ENCODE results near the gene SPATA13.
A peak's percentile ranks its signal among the peaks of the same experiment; 100 is the strongest.
"Not testable (repeated sequence)": the region's sequence is repeated elsewhere in the genome, so short reads cannot be mapped to it uniquely, and the experiment has no call there.

SPATA13 gene

DNA sequence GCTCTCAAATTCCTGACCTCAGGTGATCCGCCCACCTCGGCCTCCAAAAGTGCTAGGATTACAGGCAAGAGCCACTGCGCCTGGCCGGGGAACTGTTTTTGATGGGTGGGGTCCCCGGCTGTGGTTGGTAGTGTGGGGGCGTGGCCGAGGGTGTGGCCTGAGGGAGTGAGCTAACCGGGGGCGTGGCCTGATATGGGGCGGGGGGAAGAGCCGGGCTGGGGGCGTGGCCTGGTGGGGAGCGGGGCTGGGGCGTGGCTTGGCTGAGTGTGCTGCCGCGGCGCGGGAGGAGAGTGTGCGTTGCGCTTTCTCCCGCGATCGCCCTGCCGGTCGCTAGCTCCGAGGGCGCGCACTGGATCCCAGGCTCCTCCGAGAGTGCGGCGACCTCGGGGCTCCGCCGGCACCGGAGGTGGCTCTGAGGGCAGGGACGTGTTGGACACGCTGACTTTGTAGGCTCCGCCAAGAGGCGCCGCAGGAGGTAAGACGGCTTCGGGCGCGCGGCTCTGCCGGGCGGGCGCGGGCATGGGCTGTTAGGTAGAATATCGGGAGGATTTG, at the start of gene SPATA13:
Gene SPATA13, plus strand, starts transcription at position 263 of the 552 bp plus-strand sequence. CDS start 62,210 bp downstream, outside the sequence.
- H3K36me3 Mint-ChIP-seq (ENCODE audit: low read depth): peaks cover 12% of the 10 kb centered on the region
- peak within 1 kb of the TSS; percentile 47 for H3K27ac Mint-ChIP-seq
- peak; percentile 94 for DNase-seq
- H3K4me1 Mint-ChIP-seq (ENCODE audit: low read depth): peaks cover 18% of the 10 kb centered on the region
- no peaks in the 10 kb centered on the region for H3K9me3 Mint-ChIP-seq
- peaks cover 11% of the 10 kb centered on the region for H3K27me3 Mint-ChIP-seq
- H3K4me3 Mint-ChIP-seq: peak within 1 kb of the TSS; percentile 87

DNA sequence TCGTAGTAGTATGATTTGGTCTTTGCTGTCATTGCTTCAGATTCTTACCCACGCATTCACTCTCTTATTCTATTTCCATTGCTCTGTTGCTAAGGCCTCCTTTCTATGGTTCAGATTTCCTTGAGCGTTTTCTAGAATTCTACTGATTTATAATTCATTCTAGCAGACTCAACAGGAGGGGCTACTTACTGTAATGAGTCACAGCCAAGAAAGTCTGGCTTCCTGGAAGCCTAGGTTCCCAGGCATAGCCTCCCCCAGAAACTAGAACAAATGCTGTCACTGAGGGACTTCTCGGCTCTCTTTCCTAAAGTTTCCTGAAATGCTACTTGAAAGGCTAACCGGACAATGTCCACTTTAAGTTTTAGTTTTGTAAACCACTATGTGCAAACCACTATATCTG, 47.7 kb upstream of the SPATA13 start:
- peaks cover 34% of the 10 kb centered on the region for H3K27me3 Mint-ChIP-seq
- no peak overlapping the region for H3K4me3 Mint-ChIP-seq

DNA sequence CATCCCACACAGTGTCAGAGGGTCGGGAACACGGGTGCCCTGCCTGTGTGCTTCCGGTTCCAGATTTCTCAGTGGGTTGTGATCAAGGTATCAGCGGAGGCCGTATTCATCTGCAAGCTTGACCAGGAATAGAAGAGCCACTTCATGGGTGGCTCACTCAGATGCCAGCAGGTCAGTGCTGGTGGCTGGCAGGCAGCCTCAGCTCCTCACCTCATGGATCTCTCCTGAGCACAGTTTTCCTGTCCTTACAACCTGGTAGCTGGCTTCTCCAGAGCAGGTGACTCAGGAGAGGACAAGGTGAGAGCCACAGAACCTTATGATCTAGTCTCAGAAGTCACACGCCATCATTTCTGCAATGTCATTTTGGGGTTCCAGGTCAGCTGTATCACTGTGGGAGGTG, 44.8 kb upstream of the SPATA13 start:
- Mint-ChIP-seq H3K27me3 (peaks cover 45% of the 10 kb centered on the region), H3K36me3 (ENCODE audit: low read depth) (no peaks in the 10 kb centered on the region), H3K4me1 (ENCODE audit: low read depth) (peaks cover under 1% of the 10 kb centered on the region), H3K4me3 (no peak overlapping the region), H3K9me3 (no peaks in the 10 kb centered on the region), H3K27ac (no peak overlapping the region)
- DNase-seq: no peak

More for the DNA sequence above, 47.7 kb upstream of the SPATA13 start:
- Mint-ChIP-seq H3K9me3 (no peaks in the 10 kb centered on the region), H3K36me3 (ENCODE audit: low read depth) (no peaks in the 10 kb centered on the region), H3K4me1 (ENCODE audit: low read depth) (no peaks in the 10 kb centered on the region), H3K27ac (no peak overlapping the region)
- no peak for DNase-seq

DNA sequence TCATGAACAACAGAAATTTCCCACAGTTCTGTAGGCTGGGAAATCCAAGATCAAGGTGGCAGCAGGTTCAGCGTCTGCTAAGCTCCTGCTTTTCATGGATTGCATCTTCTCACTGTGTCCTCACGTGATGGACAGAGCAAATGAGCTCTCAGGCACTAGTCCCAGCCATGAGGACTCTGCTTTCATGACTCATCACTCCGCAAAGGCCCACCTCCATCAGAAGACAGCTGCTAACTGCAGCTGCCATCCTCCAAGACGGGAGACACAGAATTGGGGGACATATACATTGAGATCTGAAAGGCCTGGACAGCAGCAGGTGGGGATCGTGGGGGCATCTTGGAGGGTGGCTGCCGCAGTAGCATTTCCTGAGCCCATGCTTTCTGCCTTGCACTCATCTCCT, 44.4 kb upstream of the SPATA13 start:
- H3K36me3 Mint-ChIP-seq (ENCODE audit: low read depth): no peaks in the 10 kb centered on the region
- no peak for DNase-seq
- H3K4me3 Mint-ChIP-seq: no peak overlapping the region
- no peak overlapping the region for H3K27ac Mint-ChIP-seq
- H3K9me3 Mint-ChIP-seq: no peaks in the 10 kb centered on the region
- H3K4me1 Mint-ChIP-seq (ENCODE audit: low read depth): peaks cover 5% of the 10 kb centered on the region
- H3K27me3 Mint-ChIP-seq: peaks cover 49% of the 10 kb centered on the region

DNA sequence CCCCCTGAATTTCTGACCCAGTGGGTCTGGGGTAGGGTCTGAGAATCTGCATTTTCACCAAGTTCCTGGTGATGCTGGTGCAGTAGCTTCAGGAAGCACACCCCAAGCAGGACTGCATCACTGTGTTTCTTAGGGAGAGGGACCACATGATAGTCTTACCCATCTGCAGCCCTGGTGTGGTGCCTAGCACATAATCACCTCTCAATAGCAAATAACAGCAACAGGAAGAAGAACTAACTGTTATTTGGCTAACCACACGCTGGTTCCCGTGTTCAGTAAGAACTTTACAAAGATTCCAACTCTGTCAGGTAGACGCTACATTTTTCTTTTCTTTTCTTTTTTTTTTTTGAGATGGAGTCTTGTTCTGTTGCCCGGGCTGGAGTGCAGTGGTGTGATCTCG, 41.9 kb upstream of the SPATA13 start:
- Mint-ChIP-seq H3K9me3 (no peaks in the 10 kb centered on the region), H3K4me1 (ENCODE audit: low read depth) (peaks cover 25% of the 10 kb centered on the region), H3K4me3 (no peak overlapping the region), H3K27me3 (peaks cover 49% of the 10 kb centered on the region), H3K27ac (no peak overlapping the region), H3K36me3 (ENCODE audit: low read depth) (no peaks in the 10 kb centered on the region)
- no peak for DNase-seq

DNA sequence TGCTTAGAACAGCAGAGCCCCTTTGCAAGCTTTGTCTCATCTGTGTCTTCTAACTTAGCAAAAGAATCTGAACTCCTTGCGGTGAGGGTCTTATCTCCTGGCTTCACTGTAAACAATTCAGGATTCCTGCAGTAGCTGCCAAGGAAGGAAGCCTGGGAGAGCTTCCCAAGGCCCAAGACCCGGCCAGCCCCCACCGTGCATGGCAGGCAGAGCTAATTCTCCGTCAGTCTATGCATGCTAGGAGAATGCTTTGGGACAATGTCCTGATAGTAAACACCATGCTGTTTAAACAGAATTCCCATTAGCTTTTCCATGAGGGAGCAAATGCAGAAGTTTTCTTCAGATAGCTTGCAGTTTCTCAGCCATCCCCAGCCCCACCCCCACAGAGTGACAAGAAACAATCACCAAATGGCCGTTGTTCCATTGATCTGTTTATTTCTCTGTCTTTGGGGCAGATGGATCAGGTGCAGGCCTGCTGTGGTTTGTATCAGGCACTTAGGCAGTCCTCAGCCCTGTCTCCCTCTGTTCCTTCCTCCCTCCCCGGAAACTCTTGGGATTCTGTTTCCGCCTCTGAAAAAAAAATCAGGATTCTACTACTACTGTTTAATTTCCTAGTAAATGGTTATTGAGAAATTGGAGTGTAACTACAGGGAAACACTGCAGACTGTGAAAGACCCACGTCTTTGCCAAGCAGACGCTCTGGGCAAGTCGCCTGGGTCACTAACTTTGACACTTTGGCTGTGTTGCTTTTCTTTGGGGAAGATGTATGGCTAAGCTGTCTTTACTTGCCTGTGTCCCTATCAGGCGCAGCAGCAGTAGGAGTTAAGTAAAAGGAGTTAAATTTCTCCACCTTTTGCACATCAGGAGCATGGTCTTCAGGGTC, 40.7 kb upstream of the SPATA13 start:
- Mint-ChIP-seq H3K36me3 (ENCODE audit: low read depth) (no peaks in the 10 kb centered on the region), H3K4me1 (ENCODE audit: low read depth) (peaks cover 25% of the 10 kb centered on the region), H3K4me3 (no peak overlapping the region), H3K9me3 (no peaks in the 10 kb centered on the region), H3K27ac (no peak overlapping the region), H3K27me3 (peaks cover 52% of the 10 kb centered on the region)
- no peak for DNase-seq

DNA sequence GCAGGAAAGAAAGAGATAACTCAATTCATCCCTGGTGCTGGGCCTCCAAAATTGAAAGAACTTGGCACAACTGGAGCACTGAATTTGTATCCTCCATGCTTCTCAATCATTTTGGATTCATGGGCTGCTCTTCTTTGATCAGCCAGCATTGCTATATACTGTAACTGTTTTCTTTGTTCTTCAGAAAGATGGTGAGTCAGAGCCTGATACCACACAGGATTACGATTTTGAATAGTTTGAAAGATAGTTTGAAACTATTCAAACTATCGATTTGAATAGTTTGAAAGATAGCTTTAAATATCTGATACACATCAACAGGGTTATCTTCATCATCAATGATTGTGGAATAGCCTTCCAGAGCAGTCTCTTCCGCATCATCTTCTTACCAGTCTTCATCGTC, 38.5 kb upstream of the SPATA13 start:
- H3K9me3 Mint-ChIP-seq; DNase-seq; H3K4me3 Mint-ChIP-seq; H3K27ac Mint-ChIP-seq; H3K36me3 Mint-ChIP-seq (ENCODE audit: low read depth): not testable (repeated sequence)
- Mint-ChIP-seq H3K27me3 (peaks cover 58% of the 10 kb centered on the region), H3K4me1 (ENCODE audit: low read depth) (peaks cover 27% of the 10 kb centered on the region)

DNA sequence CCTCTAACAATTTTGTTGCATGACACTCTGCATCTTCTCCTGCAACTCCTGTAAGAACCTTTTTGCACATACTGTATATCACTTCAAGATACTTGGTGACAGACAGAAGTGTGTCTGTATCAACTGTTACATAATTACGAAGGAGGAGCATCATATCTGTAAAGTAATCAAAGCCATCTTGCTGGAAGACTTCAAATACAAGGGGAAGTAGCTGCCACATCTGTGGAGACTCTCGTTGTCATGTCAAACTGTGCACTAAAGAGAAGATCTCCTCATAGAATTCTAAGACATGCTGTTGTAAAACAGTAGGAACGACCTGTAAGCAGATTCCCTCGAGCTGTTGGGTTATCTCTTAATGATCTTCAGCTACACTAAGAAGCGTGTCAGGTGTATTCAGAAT, 38.0 kb upstream of the SPATA13 start:
- H3K27me3 Mint-ChIP-seq: peaks cover 61% of the 10 kb centered on the region
- H3K27ac Mint-ChIP-seq: no peak overlapping the region
- peaks cover 30% of the 10 kb centered on the region for H3K4me1 Mint-ChIP-seq (ENCODE audit: low read depth)

DNA sequence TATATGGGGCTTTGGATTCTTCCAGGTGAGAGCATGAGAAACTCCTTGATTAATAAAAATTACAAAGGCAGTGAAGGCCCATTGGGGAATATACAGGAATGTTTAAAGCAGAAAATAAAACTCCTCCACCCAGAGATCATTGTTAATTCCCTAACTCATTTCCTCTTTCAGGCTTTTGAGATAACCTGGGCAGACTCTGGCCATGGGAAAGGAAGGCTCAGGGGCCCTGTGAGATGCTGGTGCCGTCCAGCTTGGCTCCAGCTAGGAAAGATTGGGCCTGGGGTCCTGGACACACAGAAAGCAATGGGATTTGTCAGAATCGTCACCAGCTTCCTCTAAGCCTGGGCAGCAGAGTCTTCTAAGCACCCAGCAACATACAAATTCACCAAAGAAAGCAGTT, 36.8 kb upstream of the SPATA13 start:
- no peak for DNase-seq
- H3K4me3 Mint-ChIP-seq: no peak overlapping the region
- no peaks in the 10 kb centered on the region for H3K36me3 Mint-ChIP-seq (ENCODE audit: low read depth)
- no peak overlapping the region for H3K27ac Mint-ChIP-seq
- H3K9me3 Mint-ChIP-seq: no peaks in the 10 kb centered on the region
- H3K27me3 Mint-ChIP-seq: peaks cover 61% of the 10 kb centered on the region
- peaks cover 32% of the 10 kb centered on the region for H3K4me1 Mint-ChIP-seq (ENCODE audit: low read depth)

More for the DNA sequence above, 38.0 kb upstream of the SPATA13 start:
- H3K9me3 Mint-ChIP-seq: no peaks in the 10 kb centered on the region
- H3K36me3 Mint-ChIP-seq (ENCODE audit: low read depth): no peaks in the 10 kb centered on the region
- no peak overlapping the region for H3K4me3 Mint-ChIP-seq
- no peak for DNase-seq

DNA sequence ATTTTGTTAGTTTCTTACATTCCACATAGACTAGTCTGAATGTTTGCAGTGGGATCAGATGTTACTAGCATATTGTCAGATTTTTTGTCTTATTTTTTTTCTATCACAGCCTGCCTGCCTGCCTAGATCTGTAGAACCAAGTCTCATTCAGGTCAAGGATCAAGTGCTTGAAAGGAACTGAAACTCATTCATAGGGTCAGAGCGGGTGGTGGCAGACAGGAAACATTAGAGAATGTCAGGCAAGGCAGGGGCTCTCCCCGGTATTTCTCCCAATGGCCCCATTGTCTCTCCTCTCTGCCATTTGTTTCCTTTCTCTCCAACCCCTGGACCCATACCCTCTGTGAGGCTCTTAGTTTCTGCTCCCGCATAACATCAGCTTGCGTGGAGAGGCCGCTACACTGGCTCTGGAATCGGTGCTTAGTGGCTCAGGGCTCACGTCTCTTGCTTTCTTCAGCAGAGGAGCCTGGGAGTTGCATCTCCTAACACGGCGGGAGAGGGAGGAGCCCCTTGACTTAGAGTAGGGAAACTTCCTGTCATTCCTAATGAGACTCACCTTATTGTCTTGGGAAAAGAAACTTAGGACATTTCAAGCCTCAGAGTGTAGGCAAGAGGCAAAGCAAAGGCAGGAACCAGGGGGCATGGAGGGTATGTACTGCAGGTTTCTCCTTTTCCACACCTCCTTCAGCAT, 35.6 kb upstream of the SPATA13 start:
- H3K36me3 Mint-ChIP-seq (ENCODE audit: low read depth): no peaks in the 10 kb centered on the region
- H3K27me3 Mint-ChIP-seq: peaks cover 66% of the 10 kb centered on the region
- no peak overlapping the region for H3K4me3 Mint-ChIP-seq
- peaks cover 32% of the 10 kb centered on the region for H3K4me1 Mint-ChIP-seq (ENCODE audit: low read depth)
- H3K27ac Mint-ChIP-seq: no peak overlapping the region
- H3K9me3 Mint-ChIP-seq: no peaks in the 10 kb centered on the region
- DNase-seq: no peak

DNA sequence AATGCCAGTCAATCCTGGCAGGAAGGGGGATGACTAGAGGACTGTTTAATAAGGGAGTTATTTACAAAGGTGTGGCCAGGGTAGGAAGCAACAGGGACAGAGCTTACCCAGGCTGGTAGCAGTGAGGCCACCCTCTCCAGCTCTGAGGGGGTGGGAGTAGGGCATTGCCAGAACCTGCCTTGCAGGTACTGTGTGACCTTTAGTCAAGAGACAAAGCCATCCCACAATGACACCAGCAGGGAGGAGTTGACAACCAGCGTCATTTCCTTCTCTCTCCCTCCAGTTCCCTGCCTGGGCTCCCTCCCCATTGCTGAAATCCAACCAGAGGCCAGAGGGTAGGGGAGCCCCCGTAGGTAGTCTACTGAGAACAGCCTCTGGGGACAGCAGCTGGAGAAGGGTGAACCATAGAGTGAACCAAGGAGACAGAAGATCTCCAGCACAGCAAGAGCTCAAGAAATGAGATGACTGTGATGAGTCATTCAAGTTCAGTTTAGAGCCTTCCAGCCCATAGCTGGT, 33.3 kb upstream of the SPATA13 start:
- Mint-ChIP-seq H3K4me1 (ENCODE audit: low read depth) (peaks cover 17% of the 10 kb centered on the region), H3K27me3 (peaks cover 60% of the 10 kb centered on the region), H3K9me3 (peaks cover 12% of the 10 kb centered on the region), H3K27ac (no peak overlapping the region), H3K36me3 (ENCODE audit: low read depth) (no peaks in the 10 kb centered on the region), H3K4me3 (no peak overlapping the region)
- DNase-seq: peak; percentile 33

DNA sequence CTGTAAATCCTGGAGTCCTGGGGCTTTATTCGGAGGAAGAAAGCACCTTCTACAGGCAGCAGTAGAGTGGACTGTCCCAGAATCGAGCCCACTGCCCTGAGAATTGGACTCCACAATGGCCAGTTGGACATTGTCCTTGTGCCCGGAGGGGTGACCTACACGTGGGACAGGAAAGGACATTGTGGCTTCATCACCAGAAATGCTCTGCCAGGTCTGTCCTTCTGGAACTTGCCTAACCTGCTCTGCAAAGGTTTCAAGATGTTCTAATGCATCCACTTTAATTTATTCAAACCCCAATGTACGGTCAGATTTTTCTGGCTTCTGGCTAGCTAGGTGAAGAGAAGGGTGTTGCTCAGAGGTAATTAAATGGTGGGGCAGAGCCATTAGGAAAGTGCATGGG, 32.4 kb upstream of the SPATA13 start:
- H3K4me1 Mint-ChIP-seq (ENCODE audit: low read depth): peaks cover 7% of the 10 kb centered on the region
- no peaks in the 10 kb centered on the region for H3K36me3 Mint-ChIP-seq (ENCODE audit: low read depth)
- peaks cover 13% of the 10 kb centered on the region for H3K9me3 Mint-ChIP-seq
- H3K4me3 Mint-ChIP-seq: no peak overlapping the region
- DNase-seq: no peak
- H3K27me3 Mint-ChIP-seq: peaks cover 54% of the 10 kb centered on the region
- no peak overlapping the region for H3K27ac Mint-ChIP-seq

DNA sequence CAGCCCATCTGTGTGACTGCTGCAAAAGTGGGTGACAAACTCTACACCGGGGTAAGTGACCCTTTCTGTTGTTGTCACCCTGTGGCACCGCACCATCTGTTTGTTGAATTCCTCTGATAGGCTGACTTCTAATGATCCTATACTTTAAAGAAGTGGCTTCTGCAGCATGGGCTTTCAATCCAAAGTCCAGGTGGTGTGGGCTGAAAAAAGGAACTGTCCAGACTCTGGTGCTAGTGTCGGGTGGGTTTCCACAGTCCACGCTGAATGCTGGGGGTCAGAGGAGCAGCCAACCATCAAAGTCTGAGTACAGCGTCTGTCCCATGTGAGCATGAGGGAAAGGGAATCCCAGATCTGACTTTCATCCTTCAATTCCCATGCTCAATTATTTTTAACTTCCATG, 31.6 kb upstream of the SPATA13 start:
- peaks cover 7% of the 10 kb centered on the region for H3K4me1 Mint-ChIP-seq (ENCODE audit: low read depth)
- peaks cover 48% of the 10 kb centered on the region for H3K27me3 Mint-ChIP-seq
- H3K27ac Mint-ChIP-seq: no peak overlapping the region
- DNase-seq: no peak
- no peaks in the 10 kb centered on the region for H3K36me3 Mint-ChIP-seq (ENCODE audit: low read depth)
- H3K4me3 Mint-ChIP-seq: no peak overlapping the region
- H3K9me3 Mint-ChIP-seq: peaks cover 13% of the 10 kb centered on the region

DNA sequence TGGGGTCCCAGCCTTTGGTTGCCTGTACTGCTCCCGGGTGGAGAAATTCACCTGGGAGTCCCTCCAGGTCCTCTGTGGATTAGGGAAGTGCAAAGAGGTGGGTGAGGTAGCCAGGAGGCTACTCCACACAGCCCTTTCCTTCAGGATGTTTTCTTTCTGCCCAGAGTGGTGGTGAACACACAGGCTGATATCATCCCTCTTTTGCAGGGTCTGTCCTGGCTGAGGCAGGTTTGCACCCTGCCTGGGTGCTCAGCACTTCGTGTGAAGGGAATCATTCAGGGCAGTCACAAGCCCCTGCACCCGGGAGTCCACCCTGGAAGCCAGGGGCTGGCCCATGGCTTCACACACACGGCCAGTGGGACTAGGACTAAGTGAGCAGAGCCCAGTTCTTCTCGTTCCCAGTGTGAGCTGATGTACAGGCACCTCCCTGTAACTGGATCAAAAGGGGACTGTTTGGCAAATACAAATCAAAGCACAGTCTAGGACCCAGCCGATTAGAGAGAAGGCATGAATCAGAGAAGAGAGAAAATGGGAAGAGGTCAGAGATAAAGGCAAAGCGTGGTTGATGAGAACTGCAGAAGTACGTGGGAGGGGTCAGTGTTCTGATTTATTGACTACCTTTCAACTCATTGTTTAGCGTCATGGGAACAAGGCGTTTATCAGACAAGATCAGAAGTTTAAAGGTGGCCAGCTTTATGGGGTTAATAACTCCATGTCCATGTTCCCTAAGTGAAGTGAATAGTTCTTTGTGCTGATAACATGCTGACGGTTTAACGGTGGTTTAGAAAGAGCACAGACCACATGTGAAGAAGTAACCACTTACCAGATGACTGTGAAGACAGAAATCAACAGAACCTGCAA, 30.4 kb upstream of the SPATA13 start:
- H3K9me3 Mint-ChIP-seq: peaks cover 13% of the 10 kb centered on the region
- H3K27me3 Mint-ChIP-seq: peaks cover 40% of the 10 kb centered on the region
- peaks cover 7% of the 10 kb centered on the region for H3K4me1 Mint-ChIP-seq (ENCODE audit: low read depth)
- no peak overlapping the region for H3K27ac Mint-ChIP-seq
- no peaks in the 10 kb centered on the region for H3K36me3 Mint-ChIP-seq (ENCODE audit: low read depth)
- no peak overlapping the region for H3K4me3 Mint-ChIP-seq
- DNase-seq: no peak

Measured in activated T-cell treated with anti-CD3 and anti-CD28 coated beads, Interleukin-2, amount 50 U/mL, for 24 hours (primary cell).